Brain microvascular endothelial cell (primary cell): Measurements from ENCODE around the gene SLC9A3.

Source experiments
- DNase-seq: peaks from one replicate; pipeline ENCODE4 v3.0.0-alpha.2; 2020
- H3K27ac ChIP-seq: fragments of 250-450 bp; sonication (Bioruptor Pico); 2 replicates; pipeline ENCODE4 v1.5.1; 2020; ENCODE audit warnings: mild to moderate bottlenecking, moderate library complexity
- H3K27me3 ChIP-seq: fragments of 250-450 bp; sonication (Bioruptor Pico); replicated peaks from 2 replicates; pipeline ENCODE4 v1.5.1; 2020; ENCODE audit warnings: mild to moderate bottlenecking
- H3K36me3 ChIP-seq: fragments of 250-450 bp; sonication (Bioruptor Pico); replicated peaks from 2 replicates; pipeline ENCODE4 v1.5.1; 2020; ENCODE audit warnings: mild to moderate bottlenecking
- H3K4me3 ChIP-seq: 2 replicates; pipeline ENCODE4 v1.5.1; 2011; ENCODE audit warnings: low read depth, mild to moderate bottlenecking, control low read depth, low read length, moderate library complexity
- in situ Hi-C: cut with HindIII; loops from 2 replicates; pipeline ENCODE4 v1.10.0; 2017; ENCODE audit warnings: low sequenced_read_pairs, low pct_ligation_motif_present
- TF ChIP-seq, protein P1 (sequence below): IDR thresholded peaks from 2 replicates; pipeline ENCODE4 v1.5.1; 2011; ENCODE audit warnings: low read depth, mild to moderate bottlenecking, moderate library complexity, low read length, control low read depth, inconsistent platforms; ENCODE audit errors: missing control alignments

Gene SLC9A3

GRCh38 chr5:531101-531748 lies 7.0 kb upstream of the SLC9A3 start:
- DNase-seq: no peak
- in situ Hi-C loops: no loop called here
- Histone ChIP-seq H3K4me3 (no peak overlapping the region), H3K27me3 (peaks cover 63% of the 10 kb centered on the region), H3K36me3 (no peaks in the 10 kb centered on the region), H3K27ac (no peak overlapping the region)
- TF ChIP-seq, protein P1, sequence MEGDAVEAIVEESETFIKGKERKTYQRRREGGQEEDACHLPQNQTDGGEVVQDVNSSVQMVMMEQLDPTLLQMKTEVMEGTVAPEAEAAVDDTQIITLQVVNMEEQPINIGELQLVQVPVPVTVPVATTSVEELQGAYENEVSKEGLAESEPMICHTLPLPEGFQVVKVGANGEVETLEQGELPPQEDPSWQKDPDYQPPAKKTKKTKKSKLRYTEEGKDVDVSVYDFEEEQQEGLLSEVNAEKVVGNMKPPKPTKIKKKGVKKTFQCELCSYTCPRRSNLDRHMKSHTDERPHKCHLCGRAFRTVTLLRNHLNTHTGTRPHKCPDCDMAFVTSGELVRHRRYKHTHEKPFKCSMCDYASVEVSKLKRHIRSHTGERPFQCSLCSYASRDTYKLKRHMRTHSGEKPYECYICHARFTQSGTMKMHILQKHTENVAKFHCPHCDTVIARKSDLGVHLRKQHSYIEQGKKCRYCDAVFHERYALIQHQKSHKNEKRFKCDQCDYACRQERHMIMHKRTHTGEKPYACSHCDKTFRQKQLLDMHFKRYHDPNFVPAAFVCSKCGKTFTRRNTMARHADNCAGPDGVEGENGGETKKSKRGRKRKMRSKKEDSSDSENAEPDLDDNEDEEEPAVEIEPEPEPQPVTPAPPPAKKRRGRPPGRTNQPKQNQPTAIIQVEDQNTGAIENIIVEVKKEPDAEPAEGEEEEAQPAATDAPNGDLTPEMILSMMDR: no peak

- Histone ChIP-seq H3K4me3 (no peak overlapping the region), H3K27ac (no peak overlapping the region), H3K27me3 (peaks cover 70% of the 10 kb centered on the region), H3K36me3 (no peaks in the 10 kb centered on the region)
- TF ChIP-seq, protein P1: no peak
- in situ Hi-C loops: no loop called here
- no peak for DNase-seq
Observed at GRCh38 chr5:530001-530955, 6.0 kb upstream of the SLC9A3 start.

DNA sequence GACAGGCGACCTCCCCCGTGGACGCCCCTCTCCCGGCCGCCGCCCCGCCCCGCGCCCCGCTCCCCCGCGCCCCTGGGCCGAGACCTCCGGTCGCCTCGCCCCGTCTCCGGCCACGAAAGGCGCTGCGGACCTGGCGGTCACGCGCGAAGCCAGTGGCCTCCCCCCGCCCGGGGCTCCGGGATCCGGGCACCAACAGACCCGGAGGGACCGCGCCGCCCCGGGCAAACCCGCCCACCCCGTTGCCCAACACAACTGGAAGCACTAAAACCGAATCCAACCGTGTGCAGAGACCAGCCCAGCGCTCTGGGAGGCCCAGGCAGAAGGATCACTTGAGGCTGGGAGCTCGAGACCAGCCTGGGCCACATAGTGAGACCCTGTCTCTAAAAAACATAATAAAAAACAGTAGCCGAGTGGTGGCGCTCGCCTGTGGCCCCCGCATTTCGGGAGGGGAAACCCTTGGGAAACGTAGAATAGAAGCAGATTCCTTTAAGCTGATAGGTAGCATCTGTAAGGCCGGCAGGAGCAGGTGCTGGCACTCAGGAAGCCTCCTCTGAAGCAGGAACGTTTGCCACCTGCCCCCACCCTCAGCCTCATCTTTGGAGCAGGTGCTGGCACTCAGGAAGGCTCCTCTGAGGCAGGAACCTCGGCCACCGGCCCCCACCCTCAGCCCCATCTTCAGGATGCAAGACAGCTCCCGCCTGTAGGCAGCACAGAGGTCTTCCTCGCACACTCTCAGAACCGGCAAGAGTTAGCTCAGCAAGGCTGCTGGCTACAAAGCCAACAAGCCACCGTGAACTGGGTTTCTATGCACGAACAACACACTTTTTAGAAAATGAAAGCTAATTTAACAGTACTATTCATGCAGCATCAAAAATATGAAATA lies 4.6 kb upstream of the SLC9A3 start:
- in situ Hi-C loops: no loop called here
- peaks cover 83% of the 10 kb centered on the region for H3K27me3 ChIP-seq
- TF ChIP-seq, protein P1: no peak
- H3K27ac ChIP-seq: no peak overlapping the region
- H3K36me3 ChIP-seq: no peaks in the 10 kb centered on the region
- no peak for DNase-seq
- H3K4me3 ChIP-seq: no peak overlapping the region

DNA sequence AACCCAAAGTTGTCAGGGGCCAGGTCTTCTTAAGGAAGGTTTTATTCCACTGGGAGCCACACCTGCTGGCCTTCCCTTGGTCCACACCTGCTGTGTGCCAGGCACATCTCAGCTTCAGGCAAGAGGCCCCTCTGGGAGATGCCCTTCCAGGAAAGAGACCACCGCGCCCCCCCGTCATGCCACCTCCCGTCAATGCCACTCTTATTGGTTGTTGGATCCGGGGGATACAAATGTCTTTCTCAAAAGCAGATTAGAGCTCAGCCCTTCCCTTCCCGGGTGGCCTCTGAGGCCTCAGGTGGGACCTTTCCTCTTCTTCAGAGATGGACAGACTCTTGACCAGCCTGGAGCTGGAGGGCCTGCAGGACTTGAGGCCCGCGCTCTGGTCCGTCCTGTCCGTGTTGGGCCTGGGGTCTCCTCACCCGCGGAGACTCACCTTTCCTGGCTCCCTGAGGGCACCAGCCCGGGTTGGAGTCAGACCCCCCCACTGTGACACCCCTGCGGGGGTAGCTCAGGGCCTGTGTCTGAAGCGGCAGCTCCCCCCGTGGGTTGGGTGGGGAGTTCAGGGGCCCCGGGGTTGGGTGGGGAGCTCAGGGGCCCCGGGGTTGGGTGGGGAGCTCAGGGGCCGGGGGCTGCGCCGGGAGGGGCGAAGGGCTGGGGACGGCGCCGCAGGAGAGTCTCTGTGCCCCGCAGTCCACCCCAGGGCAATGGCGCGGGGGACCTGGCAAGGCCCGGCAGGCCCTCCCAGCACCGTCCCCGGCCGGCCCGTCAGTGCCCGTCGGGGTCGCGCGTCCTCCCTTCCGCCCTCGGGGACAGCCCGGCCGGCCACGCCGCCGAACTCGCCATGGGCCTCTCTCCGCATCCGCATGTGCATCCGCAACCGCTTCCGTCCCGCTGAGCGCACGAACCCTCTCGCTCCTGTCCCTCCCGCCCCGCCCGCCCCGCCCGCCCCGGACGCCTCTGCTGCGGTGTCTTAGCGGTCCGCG lies 3.7 kb upstream of the SLC9A3 start:
- no peak overlapping the region for H3K27ac ChIP-seq
- TF ChIP-seq, protein P1: no peak
- in situ Hi-C loops: no loop called here
- no peak for DNase-seq
- no peak overlapping the region for H3K4me3 ChIP-seq
- peaks cover 84% of the 10 kb centered on the region for H3K27me3 ChIP-seq
- no peaks in the 10 kb centered on the region for H3K36me3 ChIP-seq
